ENCODE data around the gene SCNN1B.
A peak's percentile ranks its signal among the peaks of the same experiment; 100 is the strongest.

SCNN1B gene

GRCh38 chr16:23301251-23302044, 654 bp upstream of the SCNN1B start:
- H3K27me3 Mint-ChIP-seq (ENCODE audit: low read depth), result peaks cover 77% of the 10 kb centered on the region
- H3K4me1 Mint-ChIP-seq, result no peaks in the 10 kb centered on the region
- no peak overlapping the region for H3K27ac Mint-ChIP-seq
- no peaks in the 10 kb centered on the region for H3K9me3 Mint-ChIP-seq
- H3K4me3 Mint-ChIP-seq, result peak overlapping the region; percentile 10 to 67 (median 28)
- no peak for TF ChIP-seq CTCF (IDR thresholded peaks at IDR 0.05; ENCODE audit: unreplicated experiment in 3 of 3)
- H3K36me3 Mint-ChIP-seq (ENCODE audit: low read depth), result no peaks in the 10 kb centered on the region

DNA sequence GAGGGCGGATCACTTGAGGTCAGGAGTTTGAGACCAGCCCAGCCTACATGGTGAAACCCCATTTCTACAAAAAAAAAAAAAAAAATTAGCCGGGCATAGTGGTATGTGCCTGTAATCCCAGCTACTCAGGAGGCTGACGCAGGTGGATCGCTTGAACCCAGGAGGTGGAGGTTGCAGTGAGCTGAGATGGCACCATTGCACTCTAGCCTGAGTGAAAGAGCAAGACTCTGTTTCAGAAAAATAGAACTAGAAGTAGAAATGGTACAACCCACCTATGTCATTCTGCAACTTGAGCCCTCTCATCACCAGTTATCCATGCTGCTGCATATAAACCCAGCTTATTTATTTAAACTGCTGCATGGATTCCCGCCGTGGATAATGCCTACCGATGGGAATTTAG, 1.6 kb downstream of the SCNN1B start:
- no peak for TF ChIP-seq CTCF (IDR thresholded peaks at IDR 0.05; ENCODE audit: unreplicated experiment in 3 of 3)
- Mint-ChIP-seq H3K27me3 (ENCODE audit: low read depth) (peaks cover 71% of the 10 kb centered on the region), H3K27ac (no peak overlapping the region), H3K4me1 (no peaks in the 10 kb centered on the region), H3K4me3 (no peak overlapping the region), H3K36me3 (ENCODE audit: low read depth) (no peaks in the 10 kb centered on the region), H3K9me3 (no peaks in the 10 kb centered on the region)

DNA sequence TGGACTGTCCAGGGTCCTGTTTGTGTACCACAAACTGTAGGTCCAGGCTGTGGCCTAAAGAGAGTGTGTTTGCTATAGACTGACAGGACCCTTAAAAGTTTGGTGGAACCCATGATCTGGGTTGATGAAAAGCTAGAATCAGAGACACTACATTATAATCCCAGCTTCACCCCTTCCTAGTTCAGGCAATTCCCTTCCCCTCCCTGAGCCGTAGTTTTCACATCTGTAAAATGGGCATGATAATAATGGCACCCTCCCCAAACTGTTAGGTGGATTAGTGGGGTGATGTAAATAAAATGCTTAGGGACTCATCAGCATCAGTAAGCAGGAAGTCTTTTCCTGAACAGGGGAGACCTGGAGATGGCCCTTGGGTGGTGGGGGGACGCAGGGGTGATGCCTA, 2.5 kb downstream of the SCNN1B start:
- TF ChIP-seq CTCF (IDR thresholded peaks at IDR 0.05; ENCODE audit: unreplicated experiment in 3 of 3), result no peak
- Mint-ChIP-seq H3K4me1 (no peaks in the 10 kb centered on the region), H3K27me3 (ENCODE audit: low read depth) (peaks cover 69% of the 10 kb centered on the region), H3K36me3 (ENCODE audit: low read depth) (no peaks in the 10 kb centered on the region), H3K9me3 (no peaks in the 10 kb centered on the region), H3K27ac (no peak overlapping the region), H3K4me3 (no peak overlapping the region)

- Mint-ChIP-seq H3K27ac (no peak overlapping the region), H3K9me3 (no peaks in the 10 kb centered on the region), H3K27me3 (ENCODE audit: low read depth) (peaks cover 52% of the 10 kb centered on the region), H3K4me1 (no peaks in the 10 kb centered on the region), H3K4me3 (no peak overlapping the region), H3K36me3 (ENCODE audit: low read depth) (no peaks in the 10 kb centered on the region)
- no peak for TF ChIP-seq CTCF (IDR thresholded peaks at IDR 0.05; ENCODE audit: unreplicated experiment in 3 of 3)
Measured at GRCh38 chr16:23306199-23307100, 4.3 kb downstream of the SCNN1B start.

- Mint-ChIP-seq H3K4me1 (no peaks in the 10 kb centered on the region), H3K9me3 (no peaks in the 10 kb centered on the region), H3K27ac (no peak overlapping the region), H3K27me3 (ENCODE audit: low read depth) (peaks cover 14% of the 10 kb centered on the region), H3K36me3 (ENCODE audit: low read depth) (no peaks in the 10 kb centered on the region), H3K4me3 (no peak overlapping the region)
- no peak for TF ChIP-seq CTCF (IDR thresholded peaks at IDR 0.05; ENCODE audit: unreplicated experiment in 3 of 3)
Measured at GRCh38 chr16:23310217-23310616, 8.1 kb downstream of the SCNN1B start.
